NCI-H146 (cell line): ENCODE results near the gene DEDD.

Experiments
- DNase-seq: peaks from one replicate; lab custom pipeline; 2025; lab: John Stamatoyannopoulos, UW

The DEDD gene

GRCh38 chr1:161132410-161133219, at the start of gene DEDD:
DEDD (minus strand) TSS chr1:161132667; CDS start chr1:161124462, 8,205 bp downstream.
- peak; percentile 96 for DNase-seq

GRCh38 chr1:161182214-161182613, 49.7 kb upstream of the DEDD start:
- DNase-seq: no peak

- DNase-seq: no peak
Measured at GRCh38 chr1:161180639-161181038, 48.2 kb upstream of the DEDD start.

- DNase-seq: no peak
Measured at GRCh38 chr1:161179698-161180097, 47.2 kb upstream of the DEDD start.

DNA sequence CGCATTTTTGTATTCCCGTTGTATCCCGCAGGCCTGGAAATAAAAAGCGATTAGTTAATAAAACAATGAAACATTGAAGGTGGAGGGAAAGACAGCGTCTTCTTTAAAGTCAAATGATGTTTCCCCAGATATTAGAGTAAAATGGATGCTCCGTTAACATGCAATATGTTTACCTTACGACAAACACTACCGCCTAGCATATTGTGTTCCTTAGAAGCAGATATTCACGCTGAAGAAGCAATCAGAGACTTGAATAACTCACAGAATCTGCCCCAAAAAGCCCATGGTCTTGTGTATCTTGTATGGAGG, 45.4 kb upstream of the DEDD start:
- DNase-seq: no peak

GRCh38 chr1:161177112-161177935, 44.9 kb upstream of the DEDD start, which contains the start of gene B4GALT3:
B4GALT3 (minus strand) TSS chr1:161177507; CDS start chr1:161176060, 1,447 bp downstream.
- DNase-seq: peak; percentile 93

DNA sequence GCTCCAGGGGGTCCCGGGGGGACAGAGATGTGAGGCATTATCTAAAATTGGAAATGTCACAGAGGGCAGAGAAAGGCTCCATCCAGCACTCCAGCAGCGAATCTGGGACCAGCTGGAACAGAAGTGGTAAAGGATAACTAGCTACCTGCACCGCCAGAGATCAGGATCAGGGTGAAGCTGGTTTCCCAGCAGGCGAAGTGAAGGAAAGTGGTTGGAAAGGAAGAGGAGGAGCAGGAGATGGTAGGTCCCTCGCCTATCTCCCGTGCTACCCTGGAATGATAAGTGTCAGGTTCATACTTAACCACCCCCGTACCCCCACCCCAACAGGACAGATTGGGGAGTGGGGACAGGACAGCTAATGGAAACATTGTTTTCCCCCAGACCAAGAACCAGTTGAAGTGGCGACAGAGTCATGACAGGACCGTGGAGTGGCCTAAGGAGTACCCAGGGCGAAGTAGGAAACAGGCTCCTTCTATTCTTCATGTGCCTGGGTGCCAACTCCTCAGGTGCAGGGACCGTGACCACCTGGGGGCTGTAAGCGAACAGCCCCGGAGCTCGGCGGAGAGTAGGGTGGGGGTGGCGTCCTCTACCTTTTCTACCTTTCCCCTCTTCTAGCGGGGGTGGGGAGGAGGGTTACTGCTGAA, 44.1 kb upstream of the DEDD start:
- no peak for DNase-seq

DNA sequence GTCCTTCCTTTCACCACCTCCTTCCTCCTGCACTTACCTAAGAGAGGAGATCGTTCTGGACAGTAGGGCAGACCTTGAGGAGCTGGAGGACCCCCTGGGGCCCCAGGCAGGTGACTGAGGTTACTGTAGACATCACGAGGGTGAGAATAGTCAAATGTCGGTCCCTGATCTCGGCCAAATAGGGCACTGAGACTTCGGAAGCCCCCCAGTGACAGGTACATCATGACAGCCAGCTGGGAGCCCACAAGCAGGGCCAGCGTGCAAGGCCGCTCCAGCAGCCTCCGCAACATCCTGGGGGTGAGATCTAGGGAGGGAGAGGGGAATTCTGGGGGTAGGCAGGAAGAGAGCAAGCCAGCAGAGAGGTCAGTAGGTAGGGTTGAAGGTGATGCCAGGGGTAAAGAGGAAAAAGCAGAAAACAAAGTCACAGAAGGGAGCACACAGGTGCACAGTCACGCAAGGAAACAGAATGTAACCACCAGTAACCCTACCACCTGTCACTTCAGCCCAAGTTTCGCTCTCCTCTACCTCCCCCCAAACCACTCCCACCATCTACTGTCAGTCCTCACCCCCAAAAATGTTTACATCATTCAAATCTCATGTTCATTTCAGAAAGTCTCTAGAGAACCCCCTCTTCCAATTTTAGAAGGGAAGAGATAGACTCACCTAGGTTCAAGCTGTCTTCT, 43.4 kb upstream of the DEDD start:
- no peak for DNase-seq

GRCh38 chr1:161174911-161175310, 42.4 kb upstream of the DEDD start:
- DNase-seq: no peak

DNA sequence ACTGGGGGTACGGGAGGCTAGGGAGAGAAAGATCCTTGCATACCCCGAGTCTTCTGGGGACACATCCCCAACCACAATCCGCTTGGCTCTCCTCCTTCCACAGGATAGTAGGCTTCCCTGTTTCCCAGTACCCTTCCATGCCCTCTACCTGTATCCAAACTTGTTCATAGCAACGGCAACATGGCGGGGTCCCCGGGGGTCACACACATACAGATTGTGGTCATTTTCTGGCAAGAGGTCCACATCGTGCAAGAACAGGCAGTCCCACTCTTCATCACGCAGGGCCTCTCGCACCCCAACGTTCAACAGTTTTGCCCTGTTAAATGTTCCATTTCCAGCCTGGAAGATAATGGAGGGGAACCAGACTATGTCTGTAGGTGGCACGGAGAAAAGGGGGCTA, 41.2 kb upstream of the DEDD start:
- no peak for DNase-seq

- no peak for DNase-seq
Measured at GRCh38 chr1:161172776-161173376, 40.4 kb upstream of the DEDD start.

GRCh38 chr1:161172349-161172748, 39.9 kb upstream of the DEDD start:
- DNase-seq: no peak

DNA sequence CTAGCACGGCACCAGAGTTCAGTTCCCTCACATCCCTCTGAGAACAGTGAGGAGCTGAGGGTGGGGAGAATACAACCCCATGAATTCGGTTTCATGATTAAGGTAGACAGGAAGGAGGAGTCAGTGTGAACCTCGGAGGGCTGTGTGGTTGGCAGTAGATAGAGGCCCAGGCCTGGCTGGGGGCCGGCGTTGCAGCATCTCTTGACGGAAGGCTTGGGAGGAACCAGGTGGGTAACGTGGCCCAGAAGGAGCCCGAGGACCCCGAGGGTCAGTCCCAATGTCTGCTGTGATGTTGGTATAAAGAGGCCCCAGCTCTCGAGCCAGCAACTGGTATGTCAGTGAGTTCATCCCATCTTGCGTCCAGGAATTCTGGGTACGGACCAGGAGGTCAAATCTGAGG, 39.2 kb upstream of the DEDD start:
- no peak for DNase-seq

- DNase-seq: no peak
Measured at GRCh38 chr1:161171191-161171590, 38.7 kb upstream of the DEDD start.

DNA sequence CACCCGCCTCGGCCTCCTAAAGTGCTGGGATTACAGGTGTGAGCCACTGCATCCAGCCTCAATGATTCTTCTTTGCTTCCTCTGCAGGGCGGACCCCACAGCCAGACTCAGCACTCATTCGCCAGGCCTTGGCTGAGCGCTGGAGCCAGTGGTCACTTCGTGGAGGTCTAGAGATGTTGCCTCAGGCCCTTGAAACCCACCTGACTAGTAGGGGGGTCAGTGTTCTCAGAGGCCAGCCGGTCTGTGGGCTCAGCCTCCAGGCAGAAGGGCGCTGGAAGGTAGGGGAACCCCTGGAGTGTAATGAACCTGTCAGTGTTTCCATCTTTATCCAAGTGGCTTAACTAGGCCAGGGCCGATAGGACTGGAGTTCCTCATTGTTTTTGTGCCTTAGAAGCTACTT, 36.4 kb upstream of the DEDD start:
- no peak for DNase-seq

DNA sequence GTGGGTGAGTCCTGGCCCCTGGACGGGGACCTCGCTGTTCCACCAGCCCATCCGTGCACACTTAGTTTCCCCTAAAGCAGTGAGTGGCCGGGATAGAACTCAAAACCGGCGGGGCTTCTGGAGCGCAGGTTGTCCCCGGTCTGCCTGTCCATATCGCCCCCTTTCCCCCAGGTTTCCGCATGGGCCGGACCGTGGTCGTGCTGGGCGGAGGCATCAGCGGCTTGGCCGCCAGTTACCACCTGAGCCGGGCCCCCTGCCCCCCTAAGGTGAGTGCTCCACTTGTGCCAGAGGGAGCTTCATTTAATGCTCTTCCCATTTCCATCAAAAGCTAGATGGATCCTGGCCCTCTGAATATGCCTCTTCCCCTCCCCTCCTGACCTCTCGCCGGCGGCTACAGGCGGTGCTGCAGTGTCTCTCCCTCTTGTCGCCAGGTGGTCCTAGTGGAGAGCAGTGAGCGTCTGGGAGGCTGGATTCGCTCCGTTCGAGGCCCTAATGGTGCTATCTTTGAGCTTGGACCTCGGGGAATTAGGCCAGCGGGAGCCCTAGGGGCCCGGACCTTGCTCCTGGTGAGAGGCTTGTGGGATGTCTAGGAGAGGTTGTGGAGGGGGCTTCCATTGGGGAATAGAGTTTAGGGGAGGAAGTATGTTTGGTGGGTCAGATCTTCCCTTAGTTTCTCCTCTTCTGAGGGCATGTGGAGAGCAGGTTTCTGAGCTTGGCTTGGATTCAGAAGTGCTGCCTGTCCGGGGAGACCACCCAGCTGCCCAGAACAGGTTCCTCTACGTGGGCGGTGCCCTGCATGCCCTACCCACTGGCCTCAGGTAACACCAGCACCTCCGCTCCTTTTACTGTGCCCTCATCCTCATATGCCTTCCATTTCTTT, 34.4 kb upstream of the DEDD start:
- DNase-seq: peak; percentile 52

GRCh38 chr1:161165742-161166668, 33.5 kb upstream of the DEDD start, which contains the start of gene PPOX:
PPOX (plus strand) TSS chr1:161166426; CDS start chr1:161166848, 422 bp downstream.
- DNase-seq: peak; percentile 97

DNA sequence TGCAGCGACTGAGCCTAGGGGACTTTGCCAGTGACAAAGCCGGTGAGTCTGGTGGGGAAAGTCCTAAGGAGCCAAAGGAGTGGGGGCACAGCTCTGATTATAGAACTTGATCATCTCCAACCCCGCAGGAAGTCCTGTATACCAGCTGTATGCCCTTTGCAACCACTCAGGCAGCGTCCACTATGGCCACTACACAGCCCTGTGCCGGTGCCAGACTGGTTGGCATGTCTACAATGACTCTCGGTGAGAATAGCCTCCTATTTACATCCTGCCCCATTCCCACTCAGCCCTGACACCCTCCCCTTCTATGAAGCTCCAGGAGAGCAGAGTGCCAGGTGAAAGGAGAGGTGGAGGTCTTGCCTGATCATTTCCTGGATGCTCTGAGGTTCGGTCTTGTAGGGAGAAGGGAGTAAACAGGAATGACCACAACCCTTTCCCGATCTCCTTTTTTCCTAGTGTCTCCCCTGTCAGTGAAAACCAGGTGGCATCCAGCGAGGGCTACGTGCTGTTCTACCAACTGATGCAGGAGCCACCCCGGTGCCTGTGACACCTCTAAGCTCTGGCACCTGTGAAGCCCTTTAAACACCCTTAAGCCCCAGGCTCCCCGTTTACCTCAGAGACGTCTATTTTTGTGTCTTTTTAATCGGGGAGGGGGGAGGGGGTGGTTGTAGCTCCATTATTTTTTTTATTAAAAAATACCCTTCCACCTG, 32.6 kb upstream of the DEDD start:
- DNase-seq: no peak

DNA sequence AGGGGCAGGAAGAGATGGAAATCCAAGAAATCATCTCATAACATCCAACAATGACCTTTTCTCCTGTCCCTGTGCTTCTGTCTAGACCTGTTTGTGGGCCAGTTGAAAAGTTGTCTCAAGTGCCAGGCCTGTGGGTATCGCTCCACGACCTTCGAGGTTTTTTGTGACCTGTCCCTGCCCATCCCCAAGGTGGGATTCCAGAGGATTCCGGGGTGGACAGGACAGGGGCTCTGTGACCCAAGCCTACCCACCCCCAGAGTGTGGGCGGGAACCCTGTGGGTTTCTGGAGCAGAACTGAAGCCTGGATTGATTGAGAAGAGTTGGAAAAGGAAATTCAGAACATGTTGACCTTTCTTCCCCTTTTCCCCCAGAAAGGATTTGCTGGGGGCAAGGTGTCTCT, 31.3 kb upstream of the DEDD start:
- DNase-seq: no peak
